Germinal center (tissue), 1 donor: ENCODE results near the gene CPEB2.

ENCODE experiments used
- DNase-seq: peaks from one replicate; pipeline ENCODE4 v3.0.0; 2012; ENCODE audit warnings: mixed read lengths, low spot score

CPEB2 gene

GRCh38 chr4:15010038-15010585, 7.8 kb downstream of the CPEB2 start:
- DNase-seq = no peak

GRCh38 chr4:15011166-15011565, 8.9 kb downstream of the CPEB2 start:
- DNase-seq = no peak

- DNase-seq = no peak
These were observed 9.9 kb downstream of the CPEB2 start for GRCh38 chr4:15012017-15012788.

DNA sequence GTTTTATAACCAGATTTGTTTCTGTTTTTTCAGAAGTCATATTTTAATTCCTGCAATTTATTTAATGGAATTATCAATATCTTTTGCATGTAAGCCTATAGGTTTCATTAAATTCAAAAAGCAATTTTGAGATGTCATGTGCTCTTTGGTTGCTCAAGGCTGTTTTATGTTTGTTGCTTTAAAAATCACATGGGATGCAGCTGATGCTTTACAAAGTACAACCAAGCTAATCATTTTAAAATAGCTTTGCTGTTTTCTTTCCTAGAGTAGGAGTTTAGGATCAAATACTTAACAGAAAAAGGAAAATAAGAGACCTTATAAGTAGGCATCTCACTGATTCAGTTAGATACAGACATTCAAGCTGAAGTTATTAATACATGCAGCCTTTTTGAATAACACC, 11.3 kb downstream of the CPEB2 start:
- DNase-seq = no peak

- DNase-seq = no peak
These were observed 12.9 kb downstream of the CPEB2 start for GRCh38 chr4:15015170-15015569.

DNA sequence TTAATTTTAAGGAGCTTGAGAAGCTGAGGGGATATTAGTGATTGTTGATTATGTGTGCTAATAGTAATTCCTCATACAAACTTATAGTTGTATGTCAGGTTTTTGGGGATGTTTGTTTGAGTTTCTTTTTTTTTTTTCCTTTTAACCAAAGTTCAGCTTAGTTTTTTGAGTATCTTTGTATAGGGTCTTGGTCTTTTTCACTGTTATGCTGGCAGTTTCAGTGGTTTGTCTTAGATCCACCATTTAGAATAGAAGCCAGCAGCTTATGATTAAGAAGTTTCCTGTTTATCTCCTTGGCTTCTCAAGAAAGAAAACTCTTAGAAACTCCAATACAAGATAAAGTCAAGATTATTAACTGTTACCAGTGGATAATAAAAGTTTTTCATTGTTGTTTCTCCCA, 16.1 kb downstream of the CPEB2 start:
- DNase-seq = no peak

GRCh38 chr4:15020502-15021286, 18.4 kb downstream of the CPEB2 start:
- DNase-seq = no peak

DNA sequence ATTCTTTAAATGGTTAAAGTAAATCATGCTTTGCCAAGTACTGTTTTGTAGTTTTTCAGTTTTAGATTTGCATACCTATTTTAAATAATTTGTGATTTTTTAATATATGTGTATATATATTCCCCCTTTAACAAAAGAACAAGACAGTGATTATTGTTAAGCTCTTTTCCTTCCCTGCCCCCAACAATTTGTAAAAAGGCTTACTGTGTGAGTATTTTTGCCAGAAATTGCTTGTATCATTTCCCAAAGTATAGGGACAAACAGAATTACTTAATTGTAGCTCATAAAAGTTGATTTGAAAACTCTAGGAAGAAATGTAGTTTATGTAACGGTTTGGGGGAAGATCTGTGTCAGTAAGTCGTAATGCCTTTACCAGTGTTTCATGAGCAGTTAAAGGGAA, 19.0 kb downstream of the CPEB2 start:
- no peak for DNase-seq

DNA sequence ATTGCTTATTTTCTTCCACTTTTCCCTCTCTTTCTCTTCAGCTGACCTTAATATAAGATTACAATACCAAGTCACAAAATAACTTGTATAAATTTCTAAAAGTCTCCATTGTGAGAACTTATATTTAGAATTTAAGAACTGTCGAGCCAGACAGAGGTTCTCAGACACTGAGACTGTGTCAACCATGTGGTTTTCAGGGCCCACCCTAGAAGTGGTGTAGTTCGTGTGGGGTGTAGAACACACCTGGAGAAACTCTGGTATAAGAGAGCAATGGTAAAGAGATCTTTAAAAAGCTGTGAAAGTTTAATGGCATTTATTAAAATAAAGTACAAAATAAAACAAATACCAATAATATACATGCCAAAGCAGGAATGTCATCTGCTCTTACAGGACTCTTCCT, 19.7 kb downstream of the CPEB2 start:
- DNase-seq = no peak

DNA sequence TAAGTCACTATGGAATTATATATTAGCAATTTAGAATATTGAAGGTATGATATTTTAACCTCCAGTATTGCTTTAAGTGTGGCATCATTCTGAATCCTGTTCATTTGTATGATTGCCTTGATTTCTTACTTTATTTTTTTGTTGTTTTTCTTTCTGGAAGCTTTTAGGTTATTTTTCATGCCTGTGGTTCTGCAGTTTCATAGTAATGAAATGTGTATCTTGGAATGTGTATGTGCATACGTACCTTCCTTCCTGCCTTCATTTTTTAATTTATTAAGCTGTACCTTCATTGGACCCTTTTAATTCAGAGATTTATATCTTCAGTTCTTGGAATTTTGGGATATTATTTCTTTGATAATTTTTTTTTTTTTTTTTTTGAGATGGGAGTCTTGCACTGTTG, 22.1 kb downstream of the CPEB2 start:
- no peak for DNase-seq

DNA sequence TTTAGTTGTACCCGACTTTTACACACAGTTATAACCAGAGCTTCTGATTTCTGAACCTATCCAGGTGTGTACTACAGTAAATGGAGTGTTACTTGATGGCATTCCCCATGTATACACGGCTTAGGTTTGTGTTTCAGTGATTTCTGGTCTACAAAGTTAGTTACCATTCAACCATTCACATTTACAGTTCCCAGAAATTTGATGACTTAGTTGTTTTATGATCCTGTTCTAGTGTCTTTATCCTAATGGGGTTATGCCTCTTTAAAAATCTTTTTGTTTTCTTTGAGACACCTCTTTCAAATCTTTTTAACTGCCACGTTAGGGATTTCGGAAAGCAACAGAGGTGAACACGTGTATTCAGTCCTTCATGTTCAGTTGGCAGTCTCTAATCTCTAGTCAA, 23.4 kb downstream of the CPEB2 start:
- no peak for DNase-seq

DNA sequence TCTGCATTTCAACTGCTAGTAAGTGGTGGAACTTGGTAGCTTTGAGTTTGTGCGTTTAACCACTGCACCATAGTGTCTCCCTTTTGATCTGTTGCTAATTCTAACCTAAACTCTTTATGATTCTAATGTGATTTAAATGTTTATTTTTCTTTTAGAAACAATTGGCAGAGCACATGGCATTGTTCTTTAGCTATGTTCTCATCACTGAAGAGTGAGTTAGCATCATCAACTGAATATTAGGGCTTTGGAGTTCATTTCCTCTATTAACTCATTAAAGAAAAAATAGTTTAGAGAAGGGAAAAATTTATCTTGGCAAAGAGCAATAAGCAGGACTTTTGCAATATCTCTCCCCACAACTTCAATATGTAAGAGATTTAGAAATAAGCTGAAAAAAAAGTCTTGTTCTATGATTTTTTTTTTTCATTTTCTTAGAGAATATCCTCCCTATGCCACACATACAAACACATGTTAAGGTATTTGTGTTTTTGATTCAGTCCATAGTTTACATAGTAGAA, 25.7 kb downstream of the CPEB2 start:
- no peak for DNase-seq

- no peak for DNase-seq
These were observed 28.9 kb downstream of the CPEB2 start for GRCh38 chr4:15031197-15031596.

DNA sequence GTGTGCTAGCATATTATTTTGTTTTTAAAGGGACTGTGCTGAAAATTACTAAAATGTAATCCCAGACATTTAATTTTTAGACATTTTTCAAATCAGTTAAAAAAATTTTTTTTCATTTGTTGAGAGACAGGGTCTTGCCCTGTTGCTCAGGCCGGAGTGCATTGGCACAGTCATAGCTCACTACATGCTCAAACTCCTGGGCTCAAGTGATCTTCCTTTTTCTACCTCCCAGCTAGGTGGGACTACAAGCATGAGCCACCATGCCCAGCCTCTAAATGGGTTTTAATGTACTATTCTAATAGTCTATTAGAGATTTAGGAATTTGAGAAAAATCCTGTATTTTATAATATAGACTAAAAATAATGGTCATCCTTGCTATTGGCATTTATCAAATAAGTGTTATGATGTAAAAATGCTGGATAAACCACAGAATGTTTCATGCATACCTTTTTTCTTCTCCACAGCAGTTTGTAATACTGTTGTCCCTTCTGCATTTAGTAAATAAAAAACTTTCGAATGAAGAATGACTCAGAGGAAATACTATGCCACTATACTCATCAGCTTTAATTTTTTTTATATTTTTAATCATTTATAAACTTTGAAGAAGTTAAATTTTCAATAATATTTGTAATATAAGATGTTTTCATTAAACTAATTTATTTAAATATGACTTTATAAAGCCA, 29.9 kb downstream of the CPEB2 start:
- DNase-seq = no peak

DNA sequence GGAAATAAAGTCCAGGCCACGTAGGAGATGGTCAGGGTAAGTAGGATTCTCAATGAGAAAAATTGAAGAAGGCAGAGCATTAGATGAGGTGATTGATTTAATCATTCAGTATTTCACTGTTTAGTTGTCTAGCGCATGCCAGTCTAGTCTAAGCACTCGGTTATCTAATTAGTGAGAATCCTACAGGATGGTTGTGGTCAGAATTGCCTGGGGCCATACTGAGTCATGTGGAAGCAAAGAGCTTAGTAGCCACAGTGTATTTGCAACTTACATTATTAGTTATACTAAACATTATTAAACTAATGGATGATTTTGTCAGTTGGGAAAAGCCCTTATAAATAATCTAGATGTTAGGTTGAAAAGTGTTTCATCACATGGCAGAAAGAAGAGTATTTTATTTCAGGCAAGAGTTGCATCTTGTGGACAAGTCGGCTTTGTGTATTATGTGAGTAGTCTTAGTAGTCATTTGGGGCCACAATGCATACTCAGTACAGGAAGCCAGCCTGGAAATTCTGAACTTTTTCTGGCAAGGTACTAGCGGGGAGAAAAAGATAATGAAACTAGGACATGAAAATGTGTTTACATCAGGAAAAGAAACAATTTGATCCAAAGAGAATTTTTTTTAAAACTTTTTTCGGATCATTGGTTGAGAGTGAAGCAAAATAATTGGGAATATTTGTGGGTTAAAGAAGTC, 31.9 kb downstream of the CPEB2 start:
- no peak for DNase-seq

GRCh38 chr4:15035159-15035558, 32.9 kb downstream of the CPEB2 start:
- DNase-seq = no peak

GRCh38 chr4:15037923-15038541, 35.8 kb downstream of the CPEB2 start:
- no peak for DNase-seq

GRCh38 chr4:15040916-15041463, 38.7 kb downstream of the CPEB2 start:
- no peak for DNase-seq

- DNase-seq = no peak
These were observed 40.4 kb downstream of the CPEB2 start for GRCh38 chr4:15042529-15043167.

DNA sequence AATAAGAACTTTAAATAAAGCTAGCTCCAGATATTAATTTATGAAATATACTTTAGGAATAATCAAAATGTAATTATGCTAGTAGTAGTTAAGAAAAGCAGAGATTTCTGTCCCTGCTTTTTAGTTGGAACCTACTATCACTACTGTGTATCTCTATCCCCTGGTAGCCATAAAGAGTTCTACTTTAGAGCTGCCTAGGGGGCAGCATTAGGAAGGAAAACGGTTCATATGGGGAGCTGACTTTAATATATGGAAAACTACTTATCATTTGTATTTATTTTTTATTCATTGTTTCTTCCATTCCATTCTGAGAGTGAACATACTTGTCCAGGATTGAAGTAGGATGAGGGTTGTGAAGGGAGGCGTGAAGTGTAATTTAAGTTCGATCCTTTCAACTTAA, 40.9 kb downstream of the CPEB2 start:
- DNase-seq = no peak

- no peak for DNase-seq
These were observed 41.6 kb downstream of the CPEB2 start for GRCh38 chr4:15043922-15044321.
